Brain microvascular endothelial cell (primary cell): ENCODE results near the gene SLC23A3.
A peak's percentile ranks its signal among the peaks of the same experiment; 100 is the strongest.

Experiments used
- DNase-seq: peaks from one replicate; pipeline ENCODE4 v3.0.0-alpha.2; 2020
- H3K27ac ChIP-seq: fragments of 250-450 bp; sonication (Bioruptor Pico); 2 replicates; pipeline ENCODE4 v1.5.1; 2020; ENCODE audit warnings: mild to moderate bottlenecking, moderate library complexity
- H3K27me3 ChIP-seq: fragments of 250-450 bp; sonication (Bioruptor Pico); replicated peaks from 2 replicates; pipeline ENCODE4 v1.5.1; 2020; ENCODE audit warnings: mild to moderate bottlenecking
- H3K36me3 ChIP-seq: fragments of 250-450 bp; sonication (Bioruptor Pico); replicated peaks from 2 replicates; pipeline ENCODE4 v1.5.1; 2020; ENCODE audit warnings: mild to moderate bottlenecking
- H3K4me3 ChIP-seq: 2 replicates; pipeline ENCODE4 v1.5.1; 2011; ENCODE audit warnings: low read depth, mild to moderate bottlenecking, control low read depth, low read length, moderate library complexity
- CTCF ChIP-seq: IDR thresholded peaks from 2 replicates; pipeline ENCODE4 v1.5.1; 2011; ENCODE audit warnings: low read depth, mild to moderate bottlenecking, moderate library complexity, low read length, control low read depth, inconsistent platforms; ENCODE audit errors: missing control alignments
- in situ Hi-C: cut with HindIII; loops from 2 replicates; pipeline ENCODE4 v1.10.0; 2017; ENCODE audit warnings: low sequenced_read_pairs, low pct_ligation_motif_present

The SLC23A3 gene

DNA sequence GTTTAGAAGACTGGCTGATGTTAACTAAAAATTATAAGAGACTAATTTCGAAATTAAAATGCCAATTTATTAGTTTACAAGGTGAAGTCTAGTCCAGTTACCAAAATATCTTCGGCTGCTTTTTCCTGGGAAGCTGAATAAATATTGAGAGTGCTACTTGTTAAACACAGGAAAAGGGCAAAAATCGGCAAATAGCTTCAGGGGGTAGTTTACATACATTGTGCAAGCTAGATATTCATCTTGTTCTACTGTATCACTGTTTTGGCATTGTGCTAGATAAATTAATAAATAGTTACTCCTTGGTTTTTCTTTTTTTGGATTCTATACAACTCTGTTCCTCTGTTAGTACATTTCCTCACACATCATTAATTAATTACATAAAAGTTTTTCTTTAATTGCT lies 38.5 kb downstream of the SLC23A3 start:
- in situ Hi-C loops: no loop called here
- H3K4me3 ChIP-seq: no peak overlapping the region
- H3K36me3 ChIP-seq: no peaks in the 10 kb centered on the region
- H3K27me3 ChIP-seq: no peaks in the 10 kb centered on the region
- no peak for TF ChIP-seq CTCF
- DNase-seq: no peak
- no peak overlapping the region for H3K27ac ChIP-seq

DNA sequence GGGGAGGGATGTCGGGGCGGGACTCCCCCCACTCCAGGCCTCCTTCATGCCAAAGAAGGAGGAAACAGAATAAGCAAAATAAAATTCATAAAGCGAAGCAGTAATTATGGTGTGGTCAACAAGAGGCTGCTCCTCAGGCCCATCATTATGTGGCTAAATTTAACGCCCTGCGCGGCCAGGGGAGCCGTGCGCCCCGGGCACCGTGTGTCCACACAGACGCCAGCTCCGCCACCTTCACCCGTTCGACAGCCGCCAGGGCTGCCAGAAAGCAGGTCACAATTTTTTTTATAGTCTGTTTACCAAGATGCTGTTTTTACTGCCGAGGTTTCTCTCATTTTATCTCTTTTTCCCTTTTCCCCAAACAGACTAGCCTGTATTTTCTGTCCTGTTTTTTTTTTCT lies 40.2 kb downstream of the SLC23A3 start:
- Histone ChIP-seq H3K4me3 (no peak overlapping the region), H3K27ac (no peak overlapping the region)
- in situ Hi-C loops: no loop called here

DNA sequence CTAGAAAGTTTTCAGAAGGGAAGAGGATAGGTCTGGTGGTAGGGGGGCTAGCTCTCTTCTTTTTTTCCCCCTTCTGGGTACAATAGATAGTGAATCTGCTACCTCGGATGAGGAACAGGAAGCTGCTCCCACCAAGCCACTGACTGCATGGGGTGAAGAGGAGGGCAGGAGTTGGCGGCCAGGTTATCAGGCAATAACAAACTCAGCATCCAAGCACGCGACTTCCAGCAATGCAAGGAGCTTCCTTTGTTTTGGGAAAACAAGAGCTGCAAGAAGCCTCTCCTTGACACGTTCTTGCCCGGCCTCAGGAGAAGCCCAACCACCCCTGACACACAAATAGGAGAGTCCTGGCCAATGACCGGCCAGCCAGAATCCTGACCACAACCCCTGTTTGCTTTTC lies 41.4 kb downstream of the SLC23A3 start:
- DNase-seq: peak; percentile 10
- in situ Hi-C loops: no loop called here
- Histone ChIP-seq H3K4me3 (no peak overlapping the region), H3K27me3 (no peaks in the 10 kb centered on the region), H3K36me3 (no peaks in the 10 kb centered on the region), H3K27ac (no peak overlapping the region)
- TF ChIP-seq CTCF: no peak

More for the DNA sequence above, 40.2 kb downstream of the SLC23A3 start:
- DNase-seq: no peak
- no peak for TF ChIP-seq CTCF
- Histone ChIP-seq H3K27me3 (no peaks in the 10 kb centered on the region), H3K36me3 (no peaks in the 10 kb centered on the region)

DNA sequence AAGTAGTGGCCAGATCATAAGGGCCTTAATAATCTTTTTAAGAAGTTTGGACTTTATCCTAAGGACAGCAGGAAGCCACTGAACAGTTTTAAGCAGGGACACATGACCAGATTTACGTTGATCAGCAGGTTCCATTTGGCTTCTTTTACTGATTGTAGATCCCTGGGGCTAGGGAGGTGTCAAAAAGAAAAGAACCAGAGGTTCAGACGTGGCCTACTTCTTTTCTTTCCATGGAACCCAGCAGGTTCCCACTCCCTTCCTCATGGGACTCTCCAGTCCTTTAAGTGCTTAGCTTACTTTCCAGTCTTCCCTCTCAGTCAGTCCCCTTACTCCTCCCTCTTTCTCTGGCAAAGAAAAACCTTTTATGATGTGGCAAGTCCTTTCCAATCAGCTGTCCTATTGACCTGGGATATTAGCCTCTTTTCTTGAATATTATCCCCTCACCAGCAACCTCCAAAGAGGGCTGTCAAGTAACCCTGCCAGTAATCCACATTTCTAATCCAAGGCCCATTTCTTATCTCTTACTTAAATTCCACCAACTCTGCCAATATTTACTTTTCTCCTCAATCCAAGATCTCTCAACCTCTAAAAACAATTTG lies 42.7 kb downstream of the SLC23A3 start:
- in situ Hi-C loops: no loop called here
- no peaks in the 10 kb centered on the region for H3K36me3 ChIP-seq
- no peaks in the 10 kb centered on the region for H3K27me3 ChIP-seq
- no peak for DNase-seq
- no peak overlapping the region for H3K27ac ChIP-seq
- H3K4me3 ChIP-seq: no peak overlapping the region
- TF ChIP-seq CTCF: no peak

GRCh38 chr2:219126555-219126954 lies 43.3 kb downstream of the SLC23A3 start:
- no peaks in the 10 kb centered on the region for H3K27me3 ChIP-seq
- no peaks in the 10 kb centered on the region for H3K36me3 ChIP-seq
- in situ Hi-C loops: no loop called here
- no peak overlapping the region for H3K4me3 ChIP-seq
- H3K27ac ChIP-seq: no peak overlapping the region
- no peak for TF ChIP-seq CTCF
- no peak for DNase-seq

- TF ChIP-seq CTCF: no peak
- H3K27ac ChIP-seq: no peak overlapping the region
- DNase-seq: no peak
- H3K4me3 ChIP-seq: no peak overlapping the region
- no peaks in the 10 kb centered on the region for H3K27me3 ChIP-seq
- H3K36me3 ChIP-seq: no peaks in the 10 kb centered on the region
- in situ Hi-C loops: no loop called here
Measured at GRCh38 chr2:219125886-219126270, 44.0 kb downstream of the SLC23A3 start.
